ENCODE results near the gene WDFY3. TPM values are rescaled to one million over a fixed set of nuclear protein-coding genes. Genes with fewer than 3 reads are reported as not detected.

WDFY3 gene
- total and polyA plus RNA-seq, 2 of the 13 experiments (the other 11 are each of a cell fraction or from before 2014, with no cell fraction given): 16.7 to 24.5 TPM

DNA sequence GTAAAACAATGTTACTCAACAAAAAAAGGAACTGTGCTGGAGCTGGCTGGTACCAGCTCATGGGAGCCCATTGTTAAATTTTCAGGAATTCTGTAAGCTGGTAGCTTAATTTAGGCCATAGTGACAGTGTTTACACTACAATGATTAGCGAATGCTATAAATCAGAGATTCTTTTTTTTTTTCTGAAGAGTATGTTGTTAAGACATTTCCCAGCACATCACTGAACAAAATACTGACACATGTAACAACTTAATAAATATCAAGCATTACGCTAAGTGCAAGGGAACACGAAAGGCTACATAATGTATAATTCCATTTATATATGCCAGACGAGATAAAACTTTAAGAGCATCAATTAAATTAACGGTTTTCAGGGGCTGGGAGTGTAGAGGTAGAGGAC is 4.4 kb downstream of the WDFY3 start:
- H3K9ac ChIP-seq (ENCODE audit: insufficient read depth, low read depth, low read length): no peak overlapping the region
- no peaks in the 10 kb centered on the region for H3K27me3 ChIP-seq (ENCODE audit: control insufficient read depth in 1 of 2, insufficient read depth in 2 of 2, low read length in 2 of 2)
- H3K79me2 ChIP-seq (ENCODE audit: insufficient read depth, low read length): peaks cover 68% of the 10 kb centered on the region
- H3K4me2 ChIP-seq (ENCODE audit: low read depth, low read length): no peak overlapping the region
- H3K9me3 ChIP-seq (ENCODE audit: low read length): no peaks in the 10 kb centered on the region
- H3K27ac ChIP-seq (ENCODE audit: extremely low read length, insufficient read depth, low read length): no peak overlapping the region
- DNase-seq (ENCODE audit: low spot score) (no peak), ATAC-seq (no peak), FAIRE-seq (no peak)
- in situ Hi-C loops (cut with HindIII; ENCODE audit: extremely low pct_ligation_motif_present, low pct_unique_long_range_greater_than_20kb): loop anchor here (10.0 kb wide), 1 partner anchor 377 kb away; the partner anchor contains the start of gene CDS1
- no TSS peak for BruUV-seq (replicated peaks)
- ChIA-PET CTCF (ENCODE audit: low intra/inter-chr PET ratio, low total read pairs) (no interaction called here), POLR2A (no interaction called here)
- WGBS (ENCODE audit: low lambda C conversion rate): 96% methylated on average over 5 of the region's 5 CpGs
- H3K36me3 ChIP-seq (replicated peaks in 1 of 2; ENCODE audit: control insufficient read depth in 1 of 2, insufficient read depth in 2 of 2, low read length in 2 of 2): no peaks in the 10 kb centered on the region
- no peak overlapping the region for H2AFZ ChIP-seq (ENCODE audit: low read length)
- peaks cover 27% of the 10 kb centered on the region for H3K4me1 ChIP-seq (ENCODE audit: insufficient read depth, low read length)
- no peak overlapping the region for H3K4me3 ChIP-seq (replicated peaks in 1 of 3; ENCODE audit: insufficient read depth in 1 of 3, low read depth in 2 of 3, low read length in 3 of 3)
- peaks cover 10% of the 10 kb centered on the region for H4K20me1 ChIP-seq (ENCODE audit: insufficient read depth, low read length)
- intact Hi-C loops (cut with micrococcal nuclease; ENCODE audit: unreplicated experiment): no loop called here
- TF ChIP-seq ARHGAP35 (CRISPR knock-in tag; IDR thresholded peaks at IDR 0.05; ENCODE audit: borderline replicate concordance) (no peak), MAZ (IDR thresholded peaks at IDR 0.05; ENCODE audit: borderline replicate concordance, low read depth, low read length) (no peak), MAZ (CRISPR knock-in tag; IDR thresholded peaks at IDR 0.05; ENCODE audit: low read depth) (no peak), ZNF788 (CRISPR knock-in tag; IDR thresholded peaks at IDR 0.05; ENCODE audit: borderline replicate concordance) (no peak), ZSCAN29 (CRISPR knock-in tag; conservative IDR thresholded peaks at IDR 0.05) (no peak)

DNA sequence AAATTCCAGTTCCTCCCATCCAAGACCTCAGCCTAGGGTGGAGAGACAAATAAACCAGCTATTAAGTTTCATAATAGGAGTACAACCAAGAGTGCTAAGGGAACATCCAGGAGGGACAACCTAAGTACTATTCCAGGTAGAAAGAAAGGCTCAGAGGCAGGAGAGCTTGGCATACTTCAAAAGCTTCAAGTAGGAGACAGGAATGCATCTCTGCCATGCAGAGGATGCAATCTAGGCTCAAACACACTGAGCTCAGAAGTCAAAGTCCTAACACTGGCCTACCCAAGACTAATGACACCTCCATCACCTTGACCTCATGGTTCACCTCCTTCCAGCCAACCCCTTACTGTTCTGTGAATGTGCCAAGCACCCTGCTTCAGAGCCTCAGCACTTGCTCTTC is 8.1 kb downstream of the WDFY3 start:
- ChIA-PET CTCF (ENCODE audit: low intra/inter-chr PET ratio, low total read pairs) (no interaction called here), POLR2A (no interaction called here)
- ATAC-seq: no peak
- H3K9ac ChIP-seq (ENCODE audit: insufficient read depth, low read depth, low read length): no peak overlapping the region
- no peak for DNase-seq (ENCODE audit: low spot score)
- no peaks in the 10 kb centered on the region for H3K36me3 ChIP-seq (replicated peaks in 1 of 2; ENCODE audit: control insufficient read depth in 1 of 2, insufficient read depth in 2 of 2, low read length in 2 of 2)
- no peak overlapping the region for H3K4me3 ChIP-seq (replicated peaks in 1 of 3; ENCODE audit: insufficient read depth in 1 of 3, low read depth in 2 of 3, low read length in 3 of 3)
- no peak for FAIRE-seq
- no peak overlapping the region for H3K4me2 ChIP-seq (ENCODE audit: low read depth, low read length)
- no TSS peak for BruUV-seq (replicated peaks)
- no peaks in the 10 kb centered on the region for H3K27me3 ChIP-seq (ENCODE audit: control insufficient read depth in 1 of 2, insufficient read depth in 2 of 2, low read length in 2 of 2)
- H3K27ac ChIP-seq (ENCODE audit: extremely low read length, insufficient read depth, low read length): no peak overlapping the region
- peaks cover 71% of the 10 kb centered on the region for H3K79me2 ChIP-seq (ENCODE audit: insufficient read depth, low read length)
- H4K20me1 ChIP-seq (ENCODE audit: insufficient read depth, low read length): peaks cover 10% of the 10 kb centered on the region
- no peaks in the 10 kb centered on the region for H3K9me3 ChIP-seq (ENCODE audit: low read length)
- in situ Hi-C loops (cut with HindIII; ENCODE audit: extremely low pct_ligation_motif_present, low pct_unique_long_range_greater_than_20kb) (no loop called here), intact Hi-C loops (cut with micrococcal nuclease; ENCODE audit: unreplicated experiment) (no loop called here)
- peaks cover 10% of the 10 kb centered on the region for H3K4me1 ChIP-seq (ENCODE audit: insufficient read depth, low read length)
- no peak overlapping the region for H2AFZ ChIP-seq (ENCODE audit: low read length)
- TF ChIP-seq ZNF552 (CRISPR knock-in tag; IDR thresholded peaks at IDR 0.05; ENCODE audit: borderline replicate concordance) (no peak), ZNF354B (CRISPR knock-in tag; IDR thresholded peaks at IDR 0.05) (no peak), GZF1 (CRISPR knock-in tag; IDR thresholded peaks at IDR 0.05) (no peak), FOXO1 (CRISPR knock-in tag; IDR thresholded peaks at IDR 0.05) (no peak), GFI1 (CRISPR knock-in tag; IDR thresholded peaks at IDR 0.05; ENCODE audit: borderline replicate concordance) (no peak), SP4 (CRISPR knock-in tag; IDR thresholded peaks at IDR 0.05) (no peak), KDM6A (CRISPR knock-in tag; IDR thresholded peaks at IDR 0.05; ENCODE audit: low read depth) (no peak), ZNF674 (CRISPR knock-in tag; IDR thresholded peaks at IDR 0.05; ENCODE audit: low read depth) (no peak)
- TF ChIP-seq, protein P1, sequence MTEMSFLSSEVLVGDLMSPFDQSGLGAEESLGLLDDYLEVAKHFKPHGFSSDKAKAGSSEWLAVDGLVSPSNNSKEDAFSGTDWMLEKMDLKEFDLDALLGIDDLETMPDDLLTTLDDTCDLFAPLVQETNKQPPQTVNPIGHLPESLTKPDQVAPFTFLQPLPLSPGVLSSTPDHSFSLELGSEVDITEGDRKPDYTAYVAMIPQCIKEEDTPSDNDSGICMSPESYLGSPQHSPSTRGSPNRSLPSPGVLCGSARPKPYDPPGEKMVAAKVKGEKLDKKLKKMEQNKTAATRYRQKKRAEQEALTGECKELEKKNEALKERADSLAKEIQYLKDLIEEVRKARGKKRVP (CRISPR knock-in tag; IDR thresholded peaks at IDR 0.05): no peak
